Ureter (tissue), 1 donor: ENCODE data around the gene GTF2H2C. TPM values are rescaled to one million over a fixed set of nuclear protein-coding genes. Genes with fewer than 3 reads are reported as not detected.
"Not testable (repeated sequence)": the region's sequence is repeated elsewhere in the genome, so short reads cannot be mapped to it uniquely, and the experiment has no call there.

Experiments used
- DNase-seq: peaks from one replicate; pipeline ENCODE4 v3.0.0-alpha.2; 2020; ENCODE audit warnings: low spot score
- total RNA-seq: library from RNA; stranded (reverse); gene quantifications from one replicate; pipeline ENCODE4 v1.2.4, GENCODE V29; 2023
- donor health status: DM: yes; HTN: yes; CAD: no.

Gene GTF2H2C
- 39.3 TPM for total RNA-seq

DNA sequence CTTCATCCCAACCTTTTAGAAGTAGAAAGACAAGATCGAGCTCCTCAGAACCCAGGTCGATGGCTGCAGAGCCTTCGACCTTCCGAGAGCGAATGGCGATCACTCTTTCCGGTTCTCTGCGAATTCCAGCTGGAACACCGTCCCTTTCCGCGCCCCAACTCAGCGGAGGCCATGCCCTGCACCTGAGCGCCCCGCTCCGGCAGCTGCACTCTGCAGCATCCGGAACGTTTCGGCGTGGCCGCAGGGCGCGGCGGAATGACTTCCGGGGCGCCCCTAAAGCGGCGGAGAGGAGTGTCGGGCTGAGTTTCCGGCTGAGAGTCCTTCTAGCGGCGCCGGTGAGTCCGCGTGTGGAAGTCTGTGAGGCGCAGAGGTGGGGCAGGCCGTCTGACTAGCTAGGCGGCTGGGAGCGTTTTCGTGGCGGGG is at the start of gene GTF2H2C:
TSS of gene GTF2H2C (plus strand) at position 284 of the 423 bp plus-strand sequence. CDS start 4,942 bp downstream, outside the sequence.
- DNase-seq = peak; percentile 83

DNA sequence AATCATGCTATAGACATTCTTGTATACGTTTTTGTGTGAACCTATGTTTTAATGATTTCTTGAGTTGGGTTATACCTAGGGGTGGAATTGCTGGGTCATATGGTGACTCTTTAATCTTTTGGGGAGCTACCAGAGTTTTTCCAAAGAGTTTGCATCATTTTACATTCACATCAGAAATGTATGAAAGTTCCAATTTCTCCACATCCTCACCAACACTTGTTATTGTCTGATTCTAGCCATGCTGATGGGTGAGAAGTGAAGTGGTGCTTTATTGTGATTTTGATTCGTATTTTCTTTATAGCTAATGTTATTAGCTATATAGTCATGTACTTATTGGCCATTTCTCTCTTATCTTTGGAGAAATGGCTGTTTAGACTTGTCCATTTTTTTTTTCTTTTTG is 49.3 kb upstream of the GTF2H2C start:
- no peak for DNase-seq

- no peak for DNase-seq
Measured at GRCh38 chr5:69512740-69513260, 47.2 kb upstream of the GTF2H2C start.

GRCh38 chr5:69515570-69515969 is 44.4 kb upstream of the GTF2H2C start:
- DNase-seq = not testable (repeated sequence)

DNA sequence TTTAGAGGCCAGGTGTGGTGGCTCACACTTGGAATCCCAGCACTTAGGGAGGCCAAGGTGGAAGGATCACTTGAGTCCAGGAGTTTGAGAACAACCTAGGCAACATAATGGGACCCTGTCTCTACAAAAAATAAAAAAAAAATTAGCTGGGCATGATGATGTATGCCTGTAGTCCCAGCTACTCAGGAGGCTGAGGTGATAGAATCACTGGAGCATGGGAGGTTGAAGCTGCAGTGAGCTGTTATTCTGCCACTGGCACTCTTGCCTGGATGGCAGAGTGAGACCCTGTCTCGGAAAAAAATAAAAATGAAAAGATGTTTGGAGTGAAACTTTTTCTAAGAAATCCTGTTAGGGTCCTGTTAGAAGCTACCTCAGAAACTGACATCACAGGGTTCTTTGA is 43.2 kb upstream of the GTF2H2C start:
- DNase-seq = no peak

- no peak for DNase-seq
Measured at GRCh38 chr5:69517763-69518212, 42.2 kb upstream of the GTF2H2C start.

GRCh38 chr5:69519285-69519684 is 40.7 kb upstream of the GTF2H2C start:
- DNase-seq = no peak

DNA sequence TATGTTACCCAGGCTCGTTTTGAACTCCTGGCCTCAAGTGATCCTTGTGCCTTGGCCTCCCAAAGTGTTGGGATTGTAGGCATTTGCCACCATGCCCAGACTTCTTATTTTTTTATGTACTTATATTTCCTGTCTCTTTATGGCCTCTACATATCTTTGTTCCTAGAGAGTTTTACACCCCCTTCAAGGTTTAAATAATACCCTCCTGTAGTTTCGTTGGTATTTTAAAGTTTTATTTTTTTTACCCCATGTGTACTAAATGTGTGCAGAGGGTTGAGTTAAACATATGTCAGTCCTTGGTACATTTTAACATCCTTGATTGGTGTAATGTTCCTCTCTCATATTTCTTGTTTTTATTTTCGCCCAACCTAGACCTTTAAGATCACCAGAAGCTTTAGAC is 38.0 kb upstream of the GTF2H2C start:
- DNase-seq = no peak

DNA sequence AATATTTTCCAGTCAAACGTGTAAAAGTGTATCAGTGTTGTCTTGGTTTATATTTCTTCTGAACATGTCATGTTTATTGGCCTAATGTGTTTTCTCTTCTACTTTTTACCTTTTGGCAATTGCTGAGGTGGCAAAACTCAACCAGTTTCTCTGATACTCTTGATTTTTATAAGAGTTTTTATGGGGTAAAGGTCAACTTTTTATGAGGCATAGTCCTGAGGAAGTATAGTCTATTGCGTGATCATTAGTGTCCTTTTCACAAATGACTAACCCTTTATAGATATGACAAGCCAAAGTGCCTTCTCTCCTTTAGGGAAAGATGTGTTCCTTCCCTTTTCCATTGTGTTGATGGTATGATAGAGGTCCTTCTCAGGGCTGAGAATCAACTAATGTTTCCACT is 34.5 kb upstream of the GTF2H2C start:
- DNase-seq = no peak

GRCh38 chr5:69526660-69527059 is 33.3 kb upstream of the GTF2H2C start:
- DNase-seq = no peak

- no peak for DNase-seq
Measured at GRCh38 chr5:69527128-69527770, 32.7 kb upstream of the GTF2H2C start.

GRCh38 chr5:69528035-69528434 is 32.0 kb upstream of the GTF2H2C start:
- no peak for DNase-seq

- no peak for DNase-seq
Measured at GRCh38 chr5:69528609-69529008, 31.4 kb upstream of the GTF2H2C start.

- no peak for DNase-seq
Measured at GRCh38 chr5:69530561-69531405, 29.2 kb upstream of the GTF2H2C start.

GRCh38 chr5:69531406-69531801 is 28.6 kb upstream of the GTF2H2C start:
- DNase-seq = no peak

DNA sequence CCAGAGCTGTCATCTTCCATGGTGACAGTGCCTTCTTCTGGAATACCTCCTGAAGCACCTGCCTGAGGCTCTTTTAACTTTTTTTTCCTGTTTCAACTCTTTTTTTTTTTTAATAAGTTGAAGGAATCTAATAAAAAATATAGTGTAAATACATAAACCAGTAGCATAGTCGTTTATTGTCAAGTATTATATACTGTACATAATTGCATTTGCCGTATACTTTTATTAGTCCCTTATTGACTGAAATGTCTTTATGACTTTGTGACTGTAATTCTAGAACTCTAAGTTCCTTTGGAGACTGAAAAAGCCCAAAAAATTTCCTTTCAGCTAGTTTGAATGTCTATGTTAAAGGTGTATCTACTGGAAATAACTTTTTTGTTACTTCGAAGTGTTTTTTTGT is 22.1 kb upstream of the GTF2H2C start:
- DNase-seq = not testable (repeated sequence)

GRCh38 chr5:69538735-69539134 is 21.3 kb upstream of the GTF2H2C start:
- DNase-seq = not testable (repeated sequence)

DNA sequence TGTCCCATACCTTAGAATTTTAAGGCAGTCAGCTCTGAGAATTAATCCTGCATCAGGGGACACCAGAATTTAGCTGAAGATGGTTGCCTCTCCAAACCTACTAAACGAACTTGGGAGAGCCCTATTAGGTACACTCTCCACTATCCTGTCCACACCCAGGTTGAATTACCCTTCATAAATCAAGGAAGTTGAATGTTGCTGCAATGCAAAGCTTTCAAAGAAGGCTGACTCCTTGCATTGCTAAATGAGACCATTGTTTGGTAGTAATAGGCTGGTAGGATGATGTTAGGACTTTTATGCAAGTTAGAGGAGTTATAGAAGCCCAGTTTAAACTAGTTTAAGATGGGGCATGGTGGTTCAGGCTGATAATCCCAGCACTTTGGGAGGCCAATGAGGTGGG is 18.6 kb upstream of the GTF2H2C start:
- DNase-seq = not testable (repeated sequence)

- not testable (repeated sequence) for DNase-seq
Measured at GRCh38 chr5:69542838-69543618, 17.0 kb upstream of the GTF2H2C start.

- not testable (repeated sequence) for DNase-seq
Measured at GRCh38 chr5:69544602-69545001, 15.4 kb upstream of the GTF2H2C start.

- DNase-seq = not testable (repeated sequence)
Measured at GRCh38 chr5:69560587-69561431, 818 bp downstream of the GTF2H2C start.
